Liver (tissue), 3 donors: ENCODE results near the gene TP53TG5.

Experiments used
- EGR1 ChIP-seq, 2 donors: IDR thresholded peaks; 2 replicates each; pipeline ENCODE4 v1.6.1; 2016 to 2018; ENCODE audit warnings: antibody characterized with exemption in 2 of 2, low read depth in 2 of 2
- FOXA1 ChIP-seq: IDR thresholded peaks from 2 replicates; pipeline ENCODE4 v1.6.1; 2016; ENCODE audit warnings: antibody characterized with exemption
- GABPA ChIP-seq, 2 donors: IDR thresholded peaks in 1 of 2; conservative IDR thresholded peaks in 1 of 2; 2 replicates each; pipeline ENCODE4 v1.6.1; 2016; ENCODE audit warnings: antibody characterized with exemption in 2 of 2, mild to moderate bottlenecking in 1 of 2, moderate library complexity in 1 of 2
- RAD21 ChIP-seq, 2 donors: IDR thresholded peaks; 2 replicates each; pipeline ENCODE4 v1.6.1; 2016; ENCODE audit warnings: antibody characterized with exemption in 2 of 2, mild to moderate bottlenecking in 2 of 2
- RXRA ChIP-seq, 2 donors: IDR thresholded peaks; 2 replicates each; pipeline ENCODE4 v1.6.1; 2017 to 2018; ENCODE audit warnings: antibody characterized with exemption in 2 of 2, mild to moderate bottlenecking in 1 of 2
- TAF1 ChIP-seq: conservative IDR thresholded peaks from 2 replicates; pipeline ENCODE4 v1.6.1; 2016; ENCODE audit warnings: antibody characterized with exemption, mild to moderate bottlenecking
- YY1 ChIP-seq: IDR thresholded peaks from 2 replicates; pipeline ENCODE4 v1.6.1; 2016; ENCODE audit warnings: antibody characterized with exemption, mild to moderate bottlenecking
- TF ChIP-seq, protein P1 (sequence below): fragments of 150-350 bp; IDR thresholded peaks from 2 replicates; pipeline ENCODE4 v1.5.1; 2017; ENCODE audit warnings: improper control_type of control experiment, low read depth, low read length; ENCODE audit not compliant: missing input control
- TF ChIP-seq, protein P2 (sequence below): IDR thresholded peaks from 2 replicates; pipeline ENCODE4 v1.6.1; 2016; ENCODE audit warnings: antibody characterized with exemption
- TF ChIP-seq, protein P3 (sequence below): IDR thresholded peaks from 2 replicates; pipeline ENCODE4 v1.6.1; 2016; ENCODE audit warnings: antibody characterized with exemption, mild to moderate bottlenecking
- donor health status: healthy.
- donor health status: healthy.

DNA sequence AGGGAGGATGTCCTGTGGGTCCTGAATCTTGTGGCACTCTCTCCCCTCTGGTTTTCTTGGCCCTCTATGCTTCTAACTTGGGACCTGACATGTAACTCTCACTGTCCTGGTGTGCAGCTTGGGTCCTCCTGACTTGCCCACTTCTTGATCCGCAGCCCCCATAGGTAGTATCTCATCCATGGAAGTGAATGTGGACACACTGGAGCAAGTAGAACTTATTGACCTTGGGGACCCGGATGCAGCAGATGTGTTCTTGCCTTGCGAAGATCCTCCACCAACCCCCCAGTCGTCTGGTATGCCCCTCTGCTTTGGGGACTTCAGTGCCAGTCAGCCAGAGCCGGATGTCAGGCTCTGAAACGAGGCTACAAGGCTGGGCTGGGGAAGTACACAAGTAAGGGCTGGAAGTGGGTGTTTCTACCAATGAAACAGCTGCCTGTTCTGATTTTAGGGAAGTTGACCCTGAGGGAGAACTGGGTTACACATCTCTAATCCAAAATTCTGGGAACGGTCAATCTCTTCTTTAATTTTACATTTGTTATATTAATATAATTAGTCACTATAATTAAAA, 30.6 kb upstream of the TP53TG5 start:
- TF ChIP-seq, protein P1, sequence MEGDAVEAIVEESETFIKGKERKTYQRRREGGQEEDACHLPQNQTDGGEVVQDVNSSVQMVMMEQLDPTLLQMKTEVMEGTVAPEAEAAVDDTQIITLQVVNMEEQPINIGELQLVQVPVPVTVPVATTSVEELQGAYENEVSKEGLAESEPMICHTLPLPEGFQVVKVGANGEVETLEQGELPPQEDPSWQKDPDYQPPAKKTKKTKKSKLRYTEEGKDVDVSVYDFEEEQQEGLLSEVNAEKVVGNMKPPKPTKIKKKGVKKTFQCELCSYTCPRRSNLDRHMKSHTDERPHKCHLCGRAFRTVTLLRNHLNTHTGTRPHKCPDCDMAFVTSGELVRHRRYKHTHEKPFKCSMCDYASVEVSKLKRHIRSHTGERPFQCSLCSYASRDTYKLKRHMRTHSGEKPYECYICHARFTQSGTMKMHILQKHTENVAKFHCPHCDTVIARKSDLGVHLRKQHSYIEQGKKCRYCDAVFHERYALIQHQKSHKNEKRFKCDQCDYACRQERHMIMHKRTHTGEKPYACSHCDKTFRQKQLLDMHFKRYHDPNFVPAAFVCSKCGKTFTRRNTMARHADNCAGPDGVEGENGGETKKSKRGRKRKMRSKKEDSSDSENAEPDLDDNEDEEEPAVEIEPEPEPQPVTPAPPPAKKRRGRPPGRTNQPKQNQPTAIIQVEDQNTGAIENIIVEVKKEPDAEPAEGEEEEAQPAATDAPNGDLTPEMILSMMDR, result no peak
- TF ChIP-seq EGR1 (IDR thresholded peaks at IDR 0.05; ENCODE audit: low read depth in 2 of 2) (no peak), RXRA (IDR thresholded peaks at IDR 0.05) (no peak), YY1 (no peak), FOXA1 (no peak), GABPA (IDR thresholded peaks at IDR 0.05 in 1 of 2, conservative IDR thresholded peaks at IDR 0.05 in 1 of 2) (no peak), TAF1 (no peak), RAD21 (IDR thresholded peaks at IDR 0.05) (no peak)
- TF ChIP-seq, protein P2, sequence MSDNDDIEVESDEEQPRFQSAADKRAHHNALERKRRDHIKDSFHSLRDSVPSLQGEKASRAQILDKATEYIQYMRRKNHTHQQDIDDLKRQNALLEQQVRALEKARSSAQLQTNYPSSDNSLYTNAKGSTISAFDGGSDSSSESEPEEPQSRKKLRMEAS, result no peak
- TF ChIP-seq, protein P3, sequence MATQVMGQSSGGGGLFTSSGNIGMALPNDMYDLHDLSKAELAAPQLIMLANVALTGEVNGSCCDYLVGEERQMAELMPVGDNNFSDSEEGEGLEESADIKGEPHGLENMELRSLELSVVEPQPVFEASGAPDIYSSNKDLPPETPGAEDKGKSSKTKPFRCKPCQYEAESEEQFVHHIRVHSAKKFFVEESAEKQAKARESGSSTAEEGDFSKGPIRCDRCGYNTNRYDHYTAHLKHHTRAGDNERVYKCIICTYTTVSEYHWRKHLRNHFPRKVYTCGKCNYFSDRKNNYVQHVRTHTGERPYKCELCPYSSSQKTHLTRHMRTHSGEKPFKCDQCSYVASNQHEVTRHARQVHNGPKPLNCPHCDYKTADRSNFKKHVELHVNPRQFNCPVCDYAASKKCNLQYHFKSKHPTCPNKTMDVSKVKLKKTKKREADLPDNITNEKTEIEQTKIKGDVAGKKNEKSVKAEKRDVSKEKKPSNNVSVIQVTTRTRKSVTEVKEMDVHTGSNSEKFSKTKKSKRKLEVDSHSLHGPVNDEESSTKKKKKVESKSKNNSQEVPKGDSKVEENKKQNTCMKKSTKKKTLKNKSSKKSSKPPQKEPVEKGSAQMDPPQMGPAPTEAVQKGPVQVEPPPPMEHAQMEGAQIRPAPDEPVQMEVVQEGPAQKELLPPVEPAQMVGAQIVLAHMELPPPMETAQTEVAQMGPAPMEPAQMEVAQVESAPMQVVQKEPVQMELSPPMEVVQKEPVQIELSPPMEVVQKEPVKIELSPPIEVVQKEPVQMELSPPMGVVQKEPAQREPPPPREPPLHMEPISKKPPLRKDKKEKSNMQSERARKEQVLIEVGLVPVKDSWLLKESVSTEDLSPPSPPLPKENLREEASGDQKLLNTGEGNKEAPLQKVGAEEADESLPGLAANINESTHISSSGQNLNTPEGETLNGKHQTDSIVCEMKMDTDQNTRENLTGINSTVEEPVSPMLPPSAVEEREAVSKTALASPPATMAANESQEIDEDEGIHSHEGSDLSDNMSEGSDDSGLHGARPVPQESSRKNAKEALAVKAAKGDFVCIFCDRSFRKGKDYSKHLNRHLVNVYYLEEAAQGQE, result no peak
